IPS-NIHi11 (cell line): ENCODE measurements around the gene TOB2.
A peak's percentile ranks its signal among the peaks of the same experiment; 100 is the strongest.
"Not testable (repeated sequence)": the region's sequence is repeated elsewhere in the genome, so short reads cannot be mapped to it uniquely, and the experiment has no call there.

ENCODE experiments used
- DNase-seq: peaks from one replicate; pipeline ENCODE4 v3.0.0; 2012; ENCODE audit warnings: mixed read lengths, low spot score

TOB2 gene

GRCh38 chr22:41461901-41462300 is 15.3 kb upstream of the TOB2 start:
- no peak for DNase-seq

- not testable (repeated sequence) for DNase-seq
Measured at GRCh38 chr22:41460071-41460470, 13.5 kb upstream of the TOB2 start.

GRCh38 chr22:41459431-41459830 is 12.8 kb upstream of the TOB2 start:
- no peak for DNase-seq

- DNase-seq = no peak
Measured at GRCh38 chr22:41458161-41458728, 11.6 kb upstream of the TOB2 start.

GRCh38 chr22:41448189-41448808 is 1.7 kb upstream of the TOB2 start:
- DNase-seq = peak; percentile 91

GRCh38 chr22:41447435-41448188 is 1.0 kb upstream of the TOB2 start:
- no peak for DNase-seq

- DNase-seq = no peak
Measured at GRCh38 chr22:41446057-41446501, 522 bp downstream of the TOB2 start.

GRCh38 chr22:41445129-41446056 is 1.2 kb downstream of the TOB2 start:
- no peak for DNase-seq

GRCh38 chr22:41444360-41445128 is 2.1 kb downstream of the TOB2 start:
- peak; percentile 83 for DNase-seq

GRCh38 chr22:41442240-41442792 is 4.3 kb downstream of the TOB2 start:
- no peak for DNase-seq

- DNase-seq = not testable (repeated sequence)
Measured at GRCh38 chr22:41440511-41440910, 6.1 kb downstream of the TOB2 start.

- DNase-seq = no peak
Measured at GRCh38 chr22:41437198-41437597, 9.4 kb downstream of the TOB2 start.

- no peak for DNase-seq
Measured at GRCh38 chr22:41436322-41437113, 10.1 kb downstream of the TOB2 start.

GRCh38 chr22:41435560-41435959 is 11.0 kb downstream of the TOB2 start:
- DNase-seq = no peak

- DNase-seq = not testable (repeated sequence)
Measured at GRCh38 chr22:41434361-41435003, 12.1 kb downstream of the TOB2 start.

GRCh38 chr22:41433480-41433879 is 13.1 kb downstream of the TOB2 start:
- not testable (repeated sequence) for DNase-seq

- DNase-seq = no peak
Measured at GRCh38 chr22:41431656-41432055, 14.9 kb downstream of the TOB2 start.

GRCh38 chr22:41429951-41430332 is 16.7 kb downstream of the TOB2 start:
- no peak for DNase-seq

GRCh38 chr22:41429232-41429950 is 17.2 kb downstream of the TOB2 start:
- DNase-seq = no peak
